ENCODE results near the gene BIRC6.

GRCh38 chr2:32366595-32366994 is 9.8 kb downstream of the BIRC6 start:
- TF ChIP-seq GLIS3 (CRISPR knock-in tag; IDR thresholded peaks at IDR 0.05) (no peak), ZNF70 (CRISPR knock-in tag; IDR thresholded peaks at IDR 0.05) (no peak), PATZ1 (CRISPR knock-in tag; IDR thresholded peaks at IDR 0.05; ENCODE audit: borderline replicate concordance) (no peak)

All from SK-N-SH treated with all-trans-retinoic acid at 6 μM for 48 hours (cell line).